ENCODE data around the gene RETREG1. TPM values are rescaled to one million over a fixed set of nuclear protein-coding genes. Genes with fewer than 3 reads are reported as not detected.

The RETREG1 gene
- total RNA-seq, 4 donors from 2014 or later: 22.5 to 73.3 (median 43.6) TPM

- DNase-seq (ENCODE audit: low spot score) (no peak), ATAC-seq (ENCODE audit: low FRiP score) (peak; percentile 62)
- no peak for TF ChIP-seq CTCF (IDR thresholded peaks at IDR 0.05)
These were observed 124.2 kb downstream of the RETREG1 start for GRCh38 chr5:16492398-16493140.

GRCh38 chr5:16490911-16491310 lies 125.9 kb downstream of the RETREG1 start:
- no peak for ATAC-seq (ENCODE audit: low FRiP score)

GRCh38 chr5:16489322-16489791 lies 127.4 kb downstream of the RETREG1 start:
- DNase-seq (ENCODE audit: low spot score): no peak
- TF ChIP-seq CTCF (IDR thresholded peaks at IDR 0.05): no peak
- ATAC-seq (ENCODE audit: low FRiP score): peak; percentile 71

More at GRCh38 chr5:16490911-16491310, 125.9 kb downstream of the RETREG1 start:
- no peak for TF ChIP-seq CTCF (IDR thresholded peaks at IDR 0.05)
- DNase-seq (ENCODE audit: low spot score): no peak

DNA sequence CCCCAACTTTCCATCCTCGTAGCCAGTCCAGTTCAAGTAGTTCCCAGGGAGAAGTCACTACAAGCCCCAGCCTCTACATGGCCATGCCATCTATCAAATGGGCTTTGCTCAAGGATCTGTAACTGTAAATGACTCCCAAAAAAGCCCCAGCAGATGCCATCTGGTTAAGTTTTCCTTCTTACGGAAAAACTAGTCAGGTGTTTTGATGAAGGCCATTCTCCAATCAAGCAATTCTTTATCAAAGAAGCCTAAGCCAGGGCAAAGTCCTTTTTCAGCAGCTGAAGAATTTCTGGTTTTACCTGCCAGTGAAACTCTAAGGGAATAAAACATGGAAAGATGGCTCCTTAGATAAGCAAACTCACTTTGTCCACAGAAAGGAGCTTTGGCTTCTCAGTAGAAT lies 129.3 kb downstream of the RETREG1 start:
- DNase-seq (ENCODE audit: low spot score) (no peak), ATAC-seq (ENCODE audit: low FRiP score) (no peak)
- TF ChIP-seq CTCF (IDR thresholded peaks at IDR 0.05): no peak

GRCh38 chr5:16486711-16487111 lies 130.1 kb downstream of the RETREG1 start:
- TF ChIP-seq CTCF (IDR thresholded peaks at IDR 0.05): no peak

DNA sequence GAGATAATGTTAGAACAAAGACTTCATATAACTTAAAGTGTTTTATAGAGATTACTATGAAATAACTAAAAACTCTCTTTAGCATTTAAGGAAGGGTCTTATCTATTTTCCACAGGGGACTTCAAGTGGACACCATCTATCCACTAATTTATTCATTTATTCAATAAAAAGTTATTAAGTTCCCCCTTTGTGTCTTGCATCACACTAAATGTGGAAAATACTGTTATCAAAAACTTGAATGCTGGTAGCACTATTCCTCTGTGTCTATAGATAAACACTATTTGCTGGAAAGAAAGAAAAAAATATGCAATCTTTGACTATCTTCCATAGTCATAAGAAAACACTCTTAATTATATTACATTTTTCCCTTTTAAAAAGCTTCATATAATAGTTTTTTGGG lies 131.1 kb downstream of the RETREG1 start:
- DNase-seq (ENCODE audit: low spot score) (no peak), ATAC-seq (ENCODE audit: low FRiP score) (no peak)
- TF ChIP-seq CTCF (IDR thresholded peaks at IDR 0.05): no peak

More at GRCh38 chr5:16486711-16487111, 130.1 kb downstream of the RETREG1 start:
- no peak for ATAC-seq (ENCODE audit: low FRiP score)
- DNase-seq (ENCODE audit: low spot score): no peak

GRCh38 chr5:16484081-16484480 lies 132.7 kb downstream of the RETREG1 start:
- no peak for ATAC-seq (ENCODE audit: low FRiP score)
- DNase-seq (ENCODE audit: low spot score): no peak
- no peak for TF ChIP-seq CTCF (IDR thresholded peaks at IDR 0.05)

All from omental fat pad (tissue), 4 donors.